ENCODE results near the gene TEP1. TPM values are rescaled to one million over a fixed set of nuclear protein-coding genes. Genes with fewer than 3 reads are reported as not detected.

The TEP1 gene
- total and polyA plus RNA-seq, 10 of the 15 experiments (the other 5 are each of a cell fraction or from before 2014, with no cell fraction given): 3.3 to 29.7 (median 16.8) TPM

DNA sequence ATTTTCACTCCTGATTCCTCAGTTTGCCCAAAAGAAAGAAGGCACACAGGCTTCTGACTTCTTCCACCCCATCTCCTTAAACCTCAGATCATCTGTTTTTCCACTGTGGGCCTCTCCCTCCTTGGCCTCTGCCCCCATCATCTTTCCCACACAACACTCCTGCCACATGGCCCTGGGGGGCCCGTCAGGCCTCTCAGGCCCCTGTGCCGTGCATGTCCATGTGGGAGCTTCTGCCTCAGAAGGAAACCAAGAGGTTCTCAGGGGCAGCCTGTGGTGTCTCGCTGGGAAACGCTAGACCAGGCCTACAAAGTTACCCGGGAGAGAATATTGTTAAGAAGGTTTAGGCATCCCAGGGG, 14.7 kb upstream of the TEP1 start:
- ATAC-seq (peak; percentile 60), FAIRE-seq (peak; percentile 35), DNase-seq (ENCODE audit: low read depth, low spot score) (no peak)
- RAD21 ChIA-PET (ENCODE audit: unreplicated experiment): interaction anchor here (0.8 to 1.9 kb wide), 2 partner anchors 13 to 33 kb away, joined by 4 to 5 read pairs; partner anchors contain the start of gene PIP4P1
- Histone ChIP-seq H3K4me3 (peak overlapping the region; percentile 38; the same call in 1 of the 2 replicates), H4K20me1 (ENCODE audit: control insufficient read depth, insufficient read depth) (no peaks in the 10 kb centered on the region), H3K27ac (ENCODE audit: control insufficient read depth, insufficient read depth) (peak overlapping the region; percentile 89), H2AFZ (ENCODE audit: control insufficient read depth, low read depth, low read length) (peak overlapping the region; percentile 48), H3K4me2 (ENCODE audit: control insufficient read depth, insufficient read depth) (peak overlapping the region; percentile 91), H3K9me3 (replicated peaks; ENCODE audit: control insufficient read depth, insufficient read depth, low read length) (no peaks in the 10 kb centered on the region), H3K27me3 (replicated peaks in 1 of 2; ENCODE audit: control insufficient read depth in 2 of 2, insufficient read depth in 2 of 2, low read length in 1 of 2) (no peaks in the 10 kb centered on the region), H3K36me3 (ENCODE audit: control insufficient read depth in 2 of 2, insufficient read depth in 2 of 2, low read length in 1 of 2) (no peaks in the 10 kb centered on the region), H3K79me2 (ENCODE audit: control insufficient read depth, insufficient read depth, low read length) (no peaks in the 10 kb centered on the region), H3K4me1 (ENCODE audit: control insufficient read depth, insufficient read depth, low read length) (peaks cover 18% of the 10 kb centered on the region), H3K9ac (ENCODE audit: control insufficient read depth, insufficient read depth, low read length) (peak overlapping the region; percentile 64)
- BruUV-seq (replicated peaks): no TSS peak
- in situ Hi-C loops (cut with MboI): no loop called here
- intact Hi-C loops (cut with micrococcal nuclease; ENCODE audit: unreplicated experiment): loop anchor here (2.0 kb wide), 1 partner anchor 27 kb away; the partner anchor contains the start of genes APEX1 and OSGEP
- 8% methylated on average over 5 of the region's 5 CpGs for WGBS (ENCODE audit: insufficient coverage, insufficient replicate concordance, low lambda C conversion rate, missing lambda C conversion rate)
- POLR2A ChIA-PET: interaction anchor here (1.2 kb wide), 1 partner anchor 14 kb away, joined by 4 read pairs; no protein-coding TSS in a partner anchor
- SMC1A ChIA-PET (ENCODE audit: uncharacterized antibody, unreplicated experiment): interaction anchor here (0.9 to 2.0 kb wide), 4 partner anchors 13 to 84 kb away, joined by 3 to 8 read pairs (median 4); partner anchors contain the start of gene PARP2
- CTCF ChIA-PET: interaction anchor here (1.0 to 8.6 kb wide), 2 partner anchors 13 to 20 kb away, joined by 3 to 70 read pairs; no protein-coding TSS in a partner anchor
- TF ChIP-seq MYB (IDR thresholded peaks at IDR 0.05; ENCODE audit: borderline replicate concordance, low read depth, low read length): 0 out of 2 replicates have a peak, but pooled peaks have one; percentile 0
- TF ChIP-seq DPF2 (IDR thresholded peaks at IDR 0.05): 0 out of 2 replicates have a peak, but pooled peaks have one; percentile 60
- TF ChIP-seq IKZF1 (conservative IDR thresholded peaks at IDR 0.05): peak; percentile 33; the same call in 1 of the 2 replicates
- TF ChIP-seq RBBP5 (conservative IDR thresholded peaks at IDR 0.05): no peak
- no peak for TF ChIP-seq FOXK2 (IDR thresholded peaks at IDR 0.05)
- TF ChIP-seq BHLHE40 (IDR thresholded peaks at IDR 0.05; ENCODE audit: borderline replicate concordance in 1 of 2, low read depth in 2 of 2, low read length in 1 of 2): 0 out of 4 replicates have a peak, but pooled peaks of 1 of the 2 experiments have one; percentile 3
- TF ChIP-seq, protein P1, sequence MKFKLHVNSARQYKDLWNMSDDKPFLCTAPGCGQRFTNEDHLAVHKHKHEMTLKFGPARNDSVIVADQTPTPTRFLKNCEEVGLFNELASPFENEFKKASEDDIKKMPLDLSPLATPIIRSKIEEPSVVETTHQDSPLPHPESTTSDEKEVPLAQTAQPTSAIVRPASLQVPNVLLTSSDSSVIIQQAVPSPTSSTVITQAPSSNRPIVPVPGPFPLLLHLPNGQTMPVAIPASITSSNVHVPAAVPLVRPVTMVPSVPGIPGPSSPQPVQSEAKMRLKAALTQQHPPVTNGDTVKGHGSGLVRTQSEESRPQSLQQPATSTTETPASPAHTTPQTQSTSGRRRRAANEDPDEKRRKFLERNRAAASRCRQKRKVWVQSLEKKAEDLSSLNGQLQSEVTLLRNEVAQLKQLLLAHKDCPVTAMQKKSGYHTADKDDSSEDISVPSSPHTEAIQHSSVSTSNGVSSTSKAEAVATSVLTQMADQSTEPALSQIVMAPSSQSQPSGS (IDR thresholded peaks at IDR 0.05; ENCODE audit: low read length): no peak
- no peak for TF ChIP-seq ESRRA (IDR thresholded peaks at IDR 0.05; ENCODE audit: low read length)
- TF ChIP-seq, protein P2, sequence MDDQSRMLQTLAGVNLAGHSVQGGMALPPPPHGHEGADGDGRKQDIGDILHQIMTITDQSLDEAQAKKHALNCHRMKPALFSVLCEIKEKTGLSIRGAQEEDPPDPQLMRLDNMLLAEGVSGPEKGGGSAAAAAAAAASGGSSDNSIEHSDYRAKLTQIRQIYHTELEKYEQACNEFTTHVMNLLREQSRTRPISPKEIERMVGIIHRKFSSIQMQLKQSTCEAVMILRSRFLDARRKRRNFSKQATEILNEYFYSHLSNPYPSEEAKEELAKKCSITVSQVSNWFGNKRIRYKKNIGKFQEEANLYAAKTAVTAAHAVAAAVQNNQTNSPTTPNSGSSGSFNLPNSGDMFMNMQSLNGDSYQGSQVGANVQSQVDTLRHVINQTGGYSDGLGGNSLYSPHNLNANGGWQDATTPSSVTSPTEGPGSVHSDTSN (IDR thresholded peaks at IDR 0.05; ENCODE audit: insufficient replicate concordance, low read depth, low read length): no peak
- TF ChIP-seq, protein P3, sequence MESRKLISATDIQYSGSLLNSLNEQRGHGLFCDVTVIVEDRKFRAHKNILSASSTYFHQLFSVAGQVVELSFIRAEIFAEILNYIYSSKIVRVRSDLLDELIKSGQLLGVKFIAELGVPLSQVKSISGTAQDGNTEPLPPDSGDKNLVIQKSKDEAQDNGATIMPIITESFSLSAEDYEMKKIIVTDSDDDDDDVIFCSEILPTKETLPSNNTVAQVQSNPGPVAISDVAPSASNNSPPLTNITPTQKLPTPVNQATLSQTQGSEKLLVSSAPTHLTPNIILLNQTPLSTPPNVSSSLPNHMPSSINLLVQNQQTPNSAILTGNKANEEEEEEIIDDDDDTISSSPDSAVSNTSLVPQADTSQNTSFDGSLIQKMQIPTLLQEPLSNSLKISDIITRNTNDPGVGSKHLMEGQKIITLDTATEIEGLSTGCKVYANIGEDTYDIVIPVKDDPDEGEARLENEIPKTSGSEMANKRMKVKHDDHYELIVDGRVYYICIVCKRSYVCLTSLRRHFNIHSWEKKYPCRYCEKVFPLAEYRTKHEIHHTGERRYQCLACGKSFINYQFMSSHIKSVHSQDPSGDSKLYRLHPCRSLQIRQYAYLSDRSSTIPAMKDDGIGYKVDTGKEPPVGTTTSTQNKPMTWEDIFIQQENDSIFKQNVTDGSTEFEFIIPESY (IDR thresholded peaks at IDR 0.05): no peak
- TF ChIP-seq FOXM1 (IDR thresholded peaks at IDR 0.05; ENCODE audit: low read depth, low read length): 0 out of 2 replicates have a peak, but pooled peaks have one; percentile 5
- TF ChIP-seq PAX5 (IDR thresholded peaks at IDR 0.05; ENCODE audit: borderline replicate concordance, low read depth, low read length): no peak
- TF ChIP-seq, protein P4, sequence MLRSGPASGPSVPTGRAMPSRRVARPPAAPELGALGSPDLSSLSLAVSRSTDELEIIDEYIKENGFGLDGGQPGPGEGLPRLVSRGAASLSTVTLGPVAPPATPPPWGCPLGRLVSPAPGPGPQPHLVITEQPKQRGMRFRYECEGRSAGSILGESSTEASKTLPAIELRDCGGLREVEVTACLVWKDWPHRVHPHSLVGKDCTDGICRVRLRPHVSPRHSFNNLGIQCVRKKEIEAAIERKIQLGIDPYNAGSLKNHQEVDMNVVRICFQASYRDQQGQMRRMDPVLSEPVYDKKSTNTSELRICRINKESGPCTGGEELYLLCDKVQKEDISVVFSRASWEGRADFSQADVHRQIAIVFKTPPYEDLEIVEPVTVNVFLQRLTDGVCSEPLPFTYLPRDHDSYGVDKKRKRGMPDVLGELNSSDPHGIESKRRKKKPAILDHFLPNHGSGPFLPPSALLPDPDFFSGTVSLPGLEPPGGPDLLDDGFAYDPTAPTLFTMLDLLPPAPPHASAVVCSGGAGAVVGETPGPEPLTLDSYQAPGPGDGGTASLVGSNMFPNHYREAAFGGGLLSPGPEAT (IDR thresholded peaks at IDR 0.05; ENCODE audit: low read depth): peak; percentile 10; the same call in 1 of the 2 replicates
